ENCODE results near the gene NCK2. TPM values are rescaled to one million over a fixed set of nuclear protein-coding genes. Genes with fewer than 3 reads are reported as not detected.

NCK2 gene
- total RNA-seq, 3 donors from 2014 or later: 71.6 to 79.1 (median 73.5) TPM

DNA sequence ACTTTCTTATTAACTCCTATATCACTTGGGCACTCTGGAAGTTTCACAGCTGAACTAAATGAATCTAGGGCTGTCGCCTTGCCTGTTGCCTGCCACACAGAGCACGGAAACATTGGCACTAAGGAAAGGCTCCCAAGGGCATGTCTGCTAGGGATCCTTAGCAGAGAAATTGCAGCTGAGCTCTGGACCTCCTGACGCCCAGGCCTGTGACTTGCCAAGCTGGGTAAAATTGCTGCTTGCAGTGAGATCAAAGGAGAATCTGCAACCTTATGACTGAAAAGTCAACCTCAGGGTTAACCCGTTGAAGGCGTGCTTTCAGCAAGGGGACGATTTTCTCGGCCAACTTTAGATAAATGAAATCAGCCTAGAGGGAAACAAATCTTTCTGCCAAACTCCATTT is 189.8 kb downstream of the NCK2 start:
- H3K4me3 Mint-ChIP-seq: no peak overlapping the region
- H3K27me3 Mint-ChIP-seq (ENCODE audit: low read depth): no peaks in the 10 kb centered on the region
- peak; percentile 87 to 93 for ATAC-seq
- H3K4me1 Mint-ChIP-seq (ENCODE audit: low read depth): peaks cover 17% of the 10 kb centered on the region
- H3K36me3 Mint-ChIP-seq (ENCODE audit: insufficient read depth): no peaks in the 10 kb centered on the region
- DNase-seq: peak; percentile 17
- peaks cover 13% of the 10 kb centered on the region for H3K9me3 Mint-ChIP-seq

DNA sequence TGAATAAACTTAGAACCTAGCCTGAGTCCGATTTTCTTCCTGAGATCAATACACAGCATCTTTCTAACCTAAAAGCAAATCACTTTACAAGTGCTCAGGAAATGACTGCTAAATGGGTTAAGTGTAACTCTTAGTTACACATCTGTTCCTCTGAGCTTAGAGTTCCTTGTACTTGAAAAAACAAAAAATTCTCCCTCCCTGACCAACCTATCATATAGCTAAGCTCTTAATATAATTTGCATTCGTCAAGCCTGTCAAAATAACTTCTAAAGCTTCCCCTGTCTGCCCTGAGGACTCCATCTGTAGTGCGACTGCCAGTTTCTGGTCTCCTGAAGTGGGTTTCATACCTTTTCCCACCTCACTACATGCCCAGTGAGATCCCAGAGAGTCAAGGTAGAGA is 190.4 kb downstream of the NCK2 start:
- Mint-ChIP-seq H3K4me3 (no peak overlapping the region), H3K27me3 (ENCODE audit: low read depth) (no peaks in the 10 kb centered on the region)
- no peak for DNase-seq

GRCh38 chr2:105936954-105937353 is 192.2 kb downstream of the NCK2 start:
- Mint-ChIP-seq H3K9me3 (peaks cover 14% of the 10 kb centered on the region), H3K27me3 (ENCODE audit: low read depth) (no peaks in the 10 kb centered on the region), H3K4me3 (no peak overlapping the region), H3K4me1 (ENCODE audit: low read depth) (no peaks in the 10 kb centered on the region), H3K36me3 (ENCODE audit: insufficient read depth) (no peaks in the 10 kb centered on the region)
- no peak for DNase-seq
- ATAC-seq: no peak

More for the DNA sequence above, 190.4 kb downstream of the NCK2 start:
- no peaks in the 10 kb centered on the region for H3K36me3 Mint-ChIP-seq (ENCODE audit: insufficient read depth)
- peak; percentile 67 to 69 for ATAC-seq
- peaks cover 14% of the 10 kb centered on the region for H3K9me3 Mint-ChIP-seq
- peaks cover 12% of the 10 kb centered on the region for H3K4me1 Mint-ChIP-seq (ENCODE audit: low read depth)

DNA sequence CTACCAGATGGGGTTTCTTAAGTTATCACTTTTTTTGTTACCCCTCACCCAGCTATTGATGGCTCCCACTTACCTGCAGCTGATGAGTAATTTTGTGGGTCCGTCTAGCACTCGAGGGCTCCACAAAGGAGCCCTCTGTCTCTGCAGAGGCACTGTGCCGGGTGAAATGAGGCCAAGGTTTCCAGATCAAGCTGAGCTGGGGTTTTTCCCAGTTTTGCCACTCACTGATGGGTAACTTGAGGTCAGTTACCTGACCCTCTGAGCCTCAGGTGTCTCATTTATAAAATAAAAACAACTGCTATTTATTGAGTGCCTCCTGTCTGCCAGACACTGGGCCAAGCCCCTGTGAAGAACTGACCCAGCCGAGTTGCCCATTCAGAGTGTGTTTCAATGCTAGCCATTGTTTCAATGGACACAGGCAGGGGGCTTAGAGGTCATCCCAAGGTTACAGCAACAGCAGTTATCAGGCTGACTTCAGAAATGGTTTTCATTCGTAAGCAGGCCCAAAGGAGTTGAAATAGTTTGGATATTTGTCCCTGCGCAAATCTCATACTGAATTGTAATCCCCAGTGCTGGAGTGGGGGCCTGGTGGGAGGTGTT is 192.9 kb downstream of the NCK2 start:
- Mint-ChIP-seq H3K9me3 (peaks cover 14% of the 10 kb centered on the region), H3K4me3 (no peak overlapping the region), H3K36me3 (ENCODE audit: insufficient read depth) (no peaks in the 10 kb centered on the region), H3K27me3 (ENCODE audit: low read depth) (no peaks in the 10 kb centered on the region), H3K4me1 (ENCODE audit: low read depth) (no peaks in the 10 kb centered on the region)
- ATAC-seq (no peak), DNase-seq (no peak)

All from activated T-cell treated with anti-CD3 and anti-CD28 coated beads, Interleukin-2, amount 50 U/mL, for 4 hours (primary cell).